IPS-18c (cell line): ENCODE measurements around the gene SNRPB2.

Experiments used
- H3K4me3 ChIP-seq: 2 replicates; pipeline ENCODE4 v1.7.0; 2013; ENCODE audit warnings: low read depth, mild to moderate bottlenecking, low read length, moderate library complexity; ENCODE audit not compliant: insufficient read depth
- H3K9me3 ChIP-seq: one replicate; pipeline ENCODE4 v1.6.1; 2013; ENCODE audit warnings: mild to moderate bottlenecking, low read length, moderate library complexity; ENCODE audit not compliant: control insufficient read depth, insufficient read depth

Gene SNRPB2

GRCh38 chr20:16729565-16730460 is at the start of gene SNRPB2:
SNRPB2 (plus strand) TSS chr20:16730026; CDS start chr20:16731703, 1,677 bp downstream.
- Histone ChIP-seq H3K9me3 (no peaks in the 10 kb centered on the region), H3K4me3 (peak within 1 kb of the TSS; percentile 88)

- no peak overlapping the region for H3K4me3 ChIP-seq
- H3K9me3 ChIP-seq: no peaks in the 10 kb centered on the region
Observed at GRCh38 chr20:16684416-16684815, 45.4 kb upstream of the SNRPB2 start.

GRCh38 chr20:16689906-16690305 is 39.9 kb upstream of the SNRPB2 start:
- Histone ChIP-seq H3K4me3 (no peak overlapping the region), H3K9me3 (no peaks in the 10 kb centered on the region)

GRCh38 chr20:16691381-16691780 is 38.4 kb upstream of the SNRPB2 start:
- Histone ChIP-seq H3K4me3 (no peak overlapping the region), H3K9me3 (no peaks in the 10 kb centered on the region)

GRCh38 chr20:16692009-16692408 is 37.8 kb upstream of the SNRPB2 start:
- no peaks in the 10 kb centered on the region for H3K9me3 ChIP-seq
- no peak overlapping the region for H3K4me3 ChIP-seq

GRCh38 chr20:16692442-16692841 is 37.4 kb upstream of the SNRPB2 start:
- Histone ChIP-seq H3K9me3 (no peaks in the 10 kb centered on the region), H3K4me3 (no peak overlapping the region)

GRCh38 chr20:16693278-16693677 is 36.5 kb upstream of the SNRPB2 start:
- H3K9me3 ChIP-seq: no peaks in the 10 kb centered on the region

GRCh38 chr20:16694161-16694560 is 35.7 kb upstream of the SNRPB2 start:
- Histone ChIP-seq H3K4me3 (no peak overlapping the region), H3K9me3 (no peaks in the 10 kb centered on the region)

More at GRCh38 chr20:16693278-16693677, 36.5 kb upstream of the SNRPB2 start:
- H3K4me3 ChIP-seq: no peak overlapping the region

- Histone ChIP-seq H3K4me3 (no peak overlapping the region), H3K9me3 (no peaks in the 10 kb centered on the region)
Observed at GRCh38 chr20:16695628-16696027, 34.2 kb upstream of the SNRPB2 start.

GRCh38 chr20:16699293-16699692 is 30.5 kb upstream of the SNRPB2 start:
- Histone ChIP-seq H3K4me3 (no peak overlapping the region), H3K9me3 (no peaks in the 10 kb centered on the region)

GRCh38 chr20:16701296-16701695 is 28.5 kb upstream of the SNRPB2 start:
- peaks cover 5% of the 10 kb centered on the region for H3K9me3 ChIP-seq
- H3K4me3 ChIP-seq: no peak overlapping the region

GRCh38 chr20:16703570-16703969 is 26.3 kb upstream of the SNRPB2 start:
- Histone ChIP-seq H3K9me3 (peaks cover 8% of the 10 kb centered on the region), H3K4me3 (no peak overlapping the region)

GRCh38 chr20:16707674-16708073 is 22.2 kb upstream of the SNRPB2 start:
- H3K9me3 ChIP-seq: peaks cover 8% of the 10 kb centered on the region
- no peak overlapping the region for H3K4me3 ChIP-seq

- Histone ChIP-seq H3K4me3 (no peak overlapping the region), H3K9me3 (peaks cover 8% of the 10 kb centered on the region)
Observed at GRCh38 chr20:16708602-16709001, 21.2 kb upstream of the SNRPB2 start.

GRCh38 chr20:16709017-16709416 is 20.8 kb upstream of the SNRPB2 start:
- Histone ChIP-seq H3K9me3 (peaks cover 8% of the 10 kb centered on the region), H3K4me3 (no peak overlapping the region)

- peaks cover 5% of the 10 kb centered on the region for H3K9me3 ChIP-seq
- H3K4me3 ChIP-seq: no peak overlapping the region
Observed at GRCh38 chr20:16710781-16711180, 19.0 kb upstream of the SNRPB2 start.

- H3K9me3 ChIP-seq: peaks cover 3% of the 10 kb centered on the region
- no peak overlapping the region for H3K4me3 ChIP-seq
Observed at GRCh38 chr20:16711661-16712258, 18.1 kb upstream of the SNRPB2 start.

GRCh38 chr20:16712511-16712947 is 17.3 kb upstream of the SNRPB2 start:
- peaks cover 3% of the 10 kb centered on the region for H3K9me3 ChIP-seq
- no peak overlapping the region for H3K4me3 ChIP-seq
